H9 (cell line): ENCODE data around the gene ATP11B. TPM values are rescaled to one million over a fixed set of nuclear protein-coding genes. Genes with fewer than 3 reads are reported as not detected.

ENCODE experiments used
- DNase-seq: peaks from one replicate; pipeline ENCODE4 v3.0.0-alpha.2; 2017
- H2AFZ ChIP-seq: one replicate; pipeline ENCODE4 v1.6.1; 2013; ENCODE audit warnings: mild to moderate bottlenecking, low read length, control low read depth, moderate library complexity
- H2AK5ac ChIP-seq: 2 replicates; pipeline ENCODE4 v1.6.1; 2013; ENCODE audit warnings: low read length, control low read depth, mixed read lengths; ENCODE audit not compliant: insufficient read length
- H2BK120ac ChIP-seq: one replicate; pipeline ENCODE4 v1.6.1; 2013; ENCODE audit warnings: low read depth, mild to moderate bottlenecking, low read length, control low read depth, inconsistent platforms; ENCODE audit not compliant: poor library complexity, severe bottlenecking
- H2BK12ac ChIP-seq: 2 replicates; pipeline ENCODE4 v1.6.1; 2013; ENCODE audit warnings: low read length, control low read depth, mixed read lengths, low read depth; ENCODE audit not compliant: insufficient read length
- H2BK15ac ChIP-seq: 2 replicates; pipeline ENCODE4 v1.6.1; 2013; ENCODE audit warnings: low read depth, low read length, control low read depth
- H2BK20ac ChIP-seq: one replicate; pipeline ENCODE4 v1.6.1; 2013; ENCODE audit warnings: low read depth, mild to moderate bottlenecking, low read length, control low read depth, inconsistent platforms; ENCODE audit not compliant: poor library complexity, severe bottlenecking
- H2BK5ac ChIP-seq: 2 replicates; pipeline ENCODE4 v1.6.1; 2013; ENCODE audit warnings: low read length, control low read depth, mixed read lengths; ENCODE audit not compliant: insufficient read length
- H3K14ac ChIP-seq: 2 replicates; pipeline ENCODE4 v1.6.1; 2013; ENCODE audit warnings: low read length, control low read depth; ENCODE audit not compliant: insufficient read depth
- H3K18ac ChIP-seq: 2 replicates; pipeline ENCODE4 v1.6.1; 2013; ENCODE audit warnings: low read depth, mild to moderate bottlenecking, mixed read lengths, low read length, control low read depth; ENCODE audit not compliant: insufficient read length
- H3K23ac ChIP-seq: 2 replicates; pipeline ENCODE4 v1.6.1; 2013; ENCODE audit warnings: low read length, control low read depth, mixed read lengths, low read depth; ENCODE audit not compliant: insufficient read length
- H3K23me2 ChIP-seq: 2 replicates; pipeline ENCODE4 v1.6.1; 2013; ENCODE audit warnings: low read depth, mild to moderate bottlenecking, mixed read lengths, low read length, control low read depth; ENCODE audit not compliant: insufficient read length, poor library complexity, severe bottlenecking
- H3K27ac ChIP-seq: 2 replicates; pipeline ENCODE4 v1.5.1; 2013; ENCODE audit warnings: low read length, control low read depth, mixed read lengths, low read depth; ENCODE audit not compliant: insufficient read length
- H3K27me3 ChIP-seq: 2 replicates; pipeline ENCODE4 v1.6.1; 2013; ENCODE audit warnings: low read length, control low read depth, inconsistent platforms; ENCODE audit not compliant: insufficient read depth
- H3K4ac ChIP-seq: 2 replicates; pipeline ENCODE4 v1.6.1; 2013; ENCODE audit warnings: low read depth, mild to moderate bottlenecking, control low read depth, inconsistent platforms, low read length, moderate library complexity
- H3K4me1 ChIP-seq: 2 replicates; pipeline ENCODE4 v1.6.1; 2013; ENCODE audit warnings: low read length, control low read depth, inconsistent platforms; ENCODE audit not compliant: insufficient read depth
- H3K4me2 ChIP-seq: 2 replicates; pipeline ENCODE4 v1.6.1; 2013; ENCODE audit warnings: low read length, control low read depth, mixed read lengths; ENCODE audit not compliant: insufficient read length, insufficient read depth
- H3K56ac ChIP-seq: 2 replicates; pipeline ENCODE4 v1.6.1; 2013; ENCODE audit warnings: low read depth, mild to moderate bottlenecking, mixed read lengths, low read length, control low read depth; ENCODE audit not compliant: insufficient read length
- H3K79me1 ChIP-seq: 2 replicates; pipeline ENCODE4 v1.6.1; 2013; ENCODE audit warnings: low read depth, mild to moderate bottlenecking, moderate library complexity, low read length, control low read depth, inconsistent platforms; ENCODE audit not compliant: insufficient read depth, poor library complexity, severe bottlenecking
- H3K79me2 ChIP-seq: 2 replicates; pipeline ENCODE4 v1.6.1; 2013; ENCODE audit warnings: low read length, control low read depth, inconsistent platforms; ENCODE audit not compliant: insufficient read depth
- H3K9ac ChIP-seq: 2 replicates; pipeline ENCODE4 v1.6.1; 2013; ENCODE audit warnings: low read length, control low read depth, mixed read lengths; ENCODE audit not compliant: insufficient read length; ENCODE audit errors: extremely low read depth
- H3K9me3 ChIP-seq: one replicate; pipeline ENCODE4 v1.6.1; 2013; ENCODE audit warnings: low read depth, low read length, inconsistent platforms; ENCODE audit not compliant: control insufficient read depth
- H3T11ph ChIP-seq: one replicate; pipeline ENCODE4 v1.6.1; 2013; ENCODE audit warnings: mild to moderate bottlenecking, low read length, control low read depth, inconsistent platforms
- H4K20me1 ChIP-seq: one replicate; pipeline ENCODE4 v1.6.1; 2013; ENCODE audit not compliant: control insufficient read depth, insufficient read length, insufficient read depth
- H4K5ac ChIP-seq: 2 replicates; pipeline ENCODE4 v1.6.1; 2013; ENCODE audit warnings: low read depth, mild to moderate bottlenecking, mixed read lengths, low read length, control low read depth; ENCODE audit not compliant: insufficient read length
- H4K8ac ChIP-seq: replicated peaks from 2 replicates; pipeline ENCODE4 v1.6.1; 2013; ENCODE audit warnings: low read length, control low read depth, mixed read lengths, low read depth; ENCODE audit not compliant: insufficient read length
- H4K91ac ChIP-seq: 2 replicates; pipeline ENCODE4 v1.6.1; 2013; ENCODE audit warnings: low read depth, mild to moderate bottlenecking, moderate library complexity, mixed read lengths, low read length, control low read depth; ENCODE audit not compliant: insufficient read length
- H3K27ac Mint-ChIP-seq, 3 experiments: 2 replicates in 2 of 3; 3 replicates in 1 of 3; pipeline ENCODE4 v1.8.0; 2020 to 2021; ENCODE audit warnings: mixed read lengths in 3 of 3, mild to moderate bottlenecking in 1 of 3, moderate library complexity in 1 of 3
- H3K27me3 Mint-ChIP-seq: 2 replicates; pipeline ENCODE4 v1.8.0; 2021; ENCODE audit warnings: low read depth, mild to moderate bottlenecking, moderate library complexity, mixed read lengths
- H3K36me3 Mint-ChIP-seq, 3 experiments: 2 replicates in 2 of 3; 3 replicates in 1 of 3; pipeline ENCODE4 v1.8.0; 2020 to 2021; ENCODE audit warnings: low read depth in 3 of 3, mixed read lengths in 3 of 3; ENCODE audit not compliant: insufficient read depth in 1 of 3
- H3K4me1 Mint-ChIP-seq, 2 experiments: 2 replicates each; pipeline ENCODE4 v1.8.0; 2020; ENCODE audit warnings: mixed read lengths in 2 of 2
- H3K4me3 Mint-ChIP-seq, 2 experiments: 2 replicates in 1 of 2; 3 replicates in 1 of 2; pipeline ENCODE4 v1.8.0; 2020 to 2021; ENCODE audit warnings: mild to moderate bottlenecking in 2 of 2, mixed read lengths in 2 of 2, moderate library complexity in 1 of 2
- H3K9me3 Mint-ChIP-seq, 2 experiments: 2 replicates in 1 of 2; 3 replicates in 1 of 2; pipeline ENCODE4 v1.8.0; 2020; ENCODE audit warnings: mild to moderate bottlenecking in 2 of 2, mixed read lengths in 2 of 2, moderate library complexity in 1 of 2
- CTCF ChIP-seq: fragments of 200-600 bp; sonication (generic); conservative IDR thresholded peaks from 3 replicates; pipeline ENCODE4 v1.8.0; 2021; ENCODE audit warnings: antibody characterized with exemption, mild to moderate bottlenecking
- WGBS: extraction: QIAGEN DNeasy Blood & Tissue Kit; methylation state at CpG from one replicate; pipeline ENCODE4 v1.1.7; 2013; ENCODE audit warnings: missing lambda C conversion rate, low lambda C conversion rate, mixed read lengths; ENCODE audit not compliant: insufficient read length; ENCODE audit errors: extremely low coverage; 5-methylcytosine and 5-hydroxymethylcytosine counted together
- total RNA-seq: library from RNA; stranded (reverse); gene quantifications from 2 replicates; pipeline ENCODE4 v1.2.1, GENCODE V29; 2021

ATP11B gene
- total RNA-seq, 1 experiment from 2014 or later = 30.0 TPM

DNA sequence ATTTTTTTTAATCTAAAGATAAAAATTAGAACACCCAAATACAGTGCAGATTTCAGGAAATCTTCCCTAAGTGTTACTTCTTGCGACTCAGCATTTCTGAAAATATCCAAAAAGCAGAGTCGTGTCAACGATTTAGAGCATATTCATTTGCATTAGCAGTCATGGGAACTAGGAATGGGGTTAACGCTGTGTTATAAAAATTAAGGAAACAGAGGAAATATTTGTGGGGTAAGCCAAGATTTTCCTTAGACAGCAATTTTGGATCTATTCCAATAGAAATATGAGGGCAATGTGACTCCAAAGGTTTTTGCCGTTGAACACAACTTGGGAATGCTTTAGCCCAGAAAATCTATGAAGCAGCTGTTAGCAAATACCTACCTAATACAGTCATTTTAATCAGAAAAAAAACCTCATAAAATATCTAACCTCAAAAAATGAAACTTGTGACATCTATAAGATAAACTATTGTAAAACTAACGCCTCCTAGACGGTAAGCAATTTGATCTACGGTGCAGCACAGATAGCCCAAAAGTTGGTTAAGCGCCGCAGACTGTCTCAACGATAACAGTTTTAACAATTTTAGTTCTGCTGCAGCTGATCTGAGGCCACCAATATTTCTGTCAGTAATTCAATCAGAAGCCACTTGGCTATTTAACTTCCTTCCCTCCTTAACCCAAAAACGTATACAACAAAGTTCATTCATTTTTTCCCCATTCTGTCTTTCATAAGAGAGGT is 5.8 kb upstream of the ATP11B start:
- H3K4me3 Mint-ChIP-seq = no peak overlapping the region
- H2AFZ ChIP-seq = no peak overlapping the region

More for the DNA sequence above, 5.8 kb upstream of the ATP11B start:
- Histone ChIP-seq H4K20me1 (no peaks in the 10 kb centered on the region), H2BK15ac (no peak overlapping the region), H3K4me1 (no peaks in the 10 kb centered on the region), H3K18ac (no peak overlapping the region), H3K27me3 (no peaks in the 10 kb centered on the region), H3K9me3 (no peaks in the 10 kb centered on the region), H2BK5ac (no peak overlapping the region), H3K79me2 (no peaks in the 10 kb centered on the region), H3T11ph (no peak overlapping the region), H3K27ac (no peak overlapping the region), H3K4ac (no peak overlapping the region), H2BK20ac (no peak overlapping the region), H2BK120ac (no peak overlapping the region), H4K8ac (no peak overlapping the region), H3K23me2 (no peaks in the 10 kb centered on the region), H2AK5ac (no peak overlapping the region), H3K23ac (no peak overlapping the region), H2BK12ac (no peak overlapping the region), H3K56ac (no peak overlapping the region), H3K14ac (no peak overlapping the region), H4K91ac (no peak overlapping the region), H3K79me1 (no peaks in the 10 kb centered on the region), H3K4me2 (no peak overlapping the region), H3K9ac (no peak overlapping the region), H4K5ac (no peak overlapping the region)
- no peaks in the 10 kb centered on the region for H3K36me3 Mint-ChIP-seq
- no peak for TF ChIP-seq CTCF
- H3K9me3 Mint-ChIP-seq = no peaks in the 10 kb centered on the region
- no peak for DNase-seq
- WGBS = 100% methylated on average over 1 of the region's 12 CpGs
- H3K27ac Mint-ChIP-seq = no peak overlapping the region
- H3K4me1 Mint-ChIP-seq = 0 out of 4 replicates have a peak, but pooled peaks cover 0 to under 1% of the 10 kb centered on the region in 2 experiments
- H3K27me3 Mint-ChIP-seq = peaks cover 15% of the 10 kb centered on the region
